A549 (cell line): Measurements from ENCODE around the gene LPAR1. TPM values are rescaled to one million over a fixed set of nuclear protein-coding genes. Genes with fewer than 3 reads are reported as not detected.
A peak's percentile ranks its signal among the peaks of the same experiment; 100 is the strongest.

Source experiments
- ATAC-seq, 2 experiments: fragments of 200-7000 bp in 1 of 2; fragments of >200 bp in 1 of 2; cut with Nextera tagmentation in 1 of 2; cut with Tn5 transposase in 1 of 2; 3 replicates each; pipeline versions ENCODE4 v1.8.0 to v1.9.1; 2018 to 2020; ENCODE audit warnings: mild to moderate bottlenecking in 1 of 2, moderate library complexity in 1 of 2
- CTCF ChIA-PET: fragments of 300-600 bp; sonication (Branson Sonifier 250); formaldehyde crosslinking; extraction: SDS; loops from one replicate; lab custom pipeline; 2021; ENCODE audit warnings: antibody characterized with exemption, inconsistent platforms; lab: Yijun Ruan, JAX
- POLR2A ChIA-PET: fragments of 350-600 bp; formaldehyde crosslinking; extraction: SDS; loops from one replicate; lab custom pipeline; 2021; ENCODE audit warnings: antibody characterized with exemption, inconsistent platforms; lab: Yijun Ruan, JAX
- DNase-seq, 2 experiments: peaks; one replicate each; pipeline versions ENCODE4 v3.0.0 to v3.0.0-alpha.2; 2011 to 2016; ENCODE audit warnings: low read depth in 1 of 2, low spot score in 1 of 2
- FAIRE-seq: peaks from 2 replicates; lab custom pipeline; 2011; peaks lifted over from hg19 to GRCh38; lab: Jason Lieb, UNC
- H3K27ac ChIP-seq, 2 experiments: fragments of >200 bp; sonication (Bioruptor Twin); formaldehyde crosslinking; 3 replicates each; pipeline ENCODE4 v1.5.1; 2016 to 2017
- H3K4me1 ChIP-seq: fragments of >200 bp; sonication (Bioruptor Twin); formaldehyde crosslinking; 3 replicates; pipeline ENCODE4 v1.6.1; 2016
- H3K4me2 ChIP-seq: fragments of >200 bp; sonication (Bioruptor Twin); formaldehyde crosslinking; 3 replicates; pipeline ENCODE4 v1.6.1; 2016
- H3K4me3 ChIP-seq: fragments of >200 bp; sonication (Bioruptor Twin); formaldehyde crosslinking; 3 replicates; pipeline ENCODE4 v1.5.1; 2016
- H3K9me3 ChIP-seq: fragments of >200 bp; sonication (Bioruptor Twin); formaldehyde crosslinking; 3 replicates; pipeline ENCODE4 v1.6.1; 2016
- CBX8 ChIP-seq: fragments of 200-600 bp; sonication (generic); IDR thresholded peaks from 2 replicates; pipeline ENCODE4 v1.6.1; 2016
- EHF ChIP-seq: fragments of 250-450 bp; sonication (Bioruptor Pico); IDR thresholded peaks from 2 replicates; pipeline ENCODE4 v1.5.0; 2020; ENCODE audit warnings: mild to moderate bottlenecking
- EP300 ChIP-seq, 2 experiments: fragments of >200 bp; sonication (Bioruptor Twin); formaldehyde crosslinking; IDR thresholded peaks; 2 replicates in 1 of 2; 3 replicates in 1 of 2; pipeline ENCODE4 v1.6.1; 2016 to 2017
- ESRRA ChIP-seq: fragments of 150-350 bp; IDR thresholded peaks from 2 replicates; pipeline ENCODE4 v1.6.1; 2014; ENCODE audit warnings: mild to moderate bottlenecking, low read length, borderline replicate concordance
- GATA3 ChIP-seq: IDR thresholded peaks from 2 replicates; pipeline ENCODE4 v1.6.1; 2012; ENCODE audit warnings: borderline replicate concordance
- HDAC2 ChIP-seq: fragments of 200-600 bp; sonication (generic); IDR thresholded peaks from 2 replicates; pipeline ENCODE4 v1.6.1; 2016
- HEYL ChIP-seq: fragments of 250-450 bp; sonication (Bioruptor Pico); IDR thresholded peaks from 2 replicates; pipeline ENCODE4 v1.8.0; 2021; ENCODE audit warnings: mild to moderate bottlenecking, moderate library complexity
- HOXB13 ChIP-seq: fragments of 250-450 bp; sonication (Bioruptor Pico); IDR thresholded peaks from 2 replicates; pipeline ENCODE4 v1.5.0; 2020; ENCODE audit warnings: low read depth, mild to moderate bottlenecking, moderate library complexity
- JUN ChIP-seq, 2 experiments: fragments of >200 bp; sonication (Bioruptor Twin); formaldehyde crosslinking; IDR thresholded peaks; 2 replicates in 1 of 2; 3 replicates in 1 of 2; pipeline ENCODE4 v1.6.1; 2016 to 2017
- JUNB ChIP-seq: fragments of >200 bp; sonication (Bioruptor Twin); formaldehyde crosslinking; IDR thresholded peaks from 2 replicates; pipeline ENCODE4 v1.6.1; 2016
- NFE2L2 ChIP-seq: fragments of 150-350 bp; conservative IDR thresholded peaks from 2 replicates; pipeline ENCODE4 v1.6.1; 2014; ENCODE audit warnings: low read length
- NR3C1 ChIP-seq: fragments of >200 bp; sonication (Bioruptor Twin); formaldehyde crosslinking; IDR thresholded peaks from 3 replicates; pipeline ENCODE4 v1.6.1; 2017
- POLR2A ChIP-seq: IDR thresholded peaks from 2 replicates; pipeline ENCODE4 v1.6.1; 2012; ENCODE audit warnings: mild to moderate bottlenecking, low read length
- POLR2AphosphoS2 ChIP-seq: conservative IDR thresholded peaks from 2 replicates; pipeline ENCODE4 v1.6.1; 2012; ENCODE audit warnings: low read length, improper control_type of control experiment, inconsistent platforms
- RAD21 ChIP-seq, 2 experiments: fragments of >200 bp in 1 of 2; sonication (Bioruptor Twin) in 1 of 2; formaldehyde crosslinking in 1 of 2; IDR thresholded peaks in 1 of 2; conservative IDR thresholded peaks in 1 of 2; 2 replicates in 1 of 2; 3 replicates in 1 of 2; pipeline ENCODE4 v1.6.1; 2012 to 2018; ENCODE audit warnings: inconsistent platforms in 1 of 2
- RARB ChIP-seq: fragments of 250-450 bp; sonication (Bioruptor Pico); IDR thresholded peaks from 2 replicates; pipeline ENCODE4 v1.8.0; 2021; ENCODE audit warnings: mild to moderate bottlenecking, moderate library complexity
- SMC3 ChIP-seq: fragments of >200 bp; sonication (Bioruptor Twin); formaldehyde crosslinking; IDR thresholded peaks from 3 replicates; pipeline ENCODE4 v1.6.1; 2018; ENCODE audit warnings: inconsistent platforms
- SREBF2 ChIP-seq: fragments of 450-650 bp; IDR thresholded peaks from 2 replicates; pipeline ENCODE4 v1.6.1; 2014; ENCODE audit warnings: mild to moderate bottlenecking, moderate library complexity
- ZFP36 ChIP-seq: fragments of 450-650 bp; IDR thresholded peaks from 2 replicates; pipeline ENCODE4 v1.6.1; 2014; ENCODE audit warnings: borderline replicate concordance; ENCODE audit not compliant: partially characterized antibody
- ZSCAN20 ChIP-seq: fragments of 250-450 bp; sonication (Bioruptor Pico); IDR thresholded peaks from 2 replicates; pipeline ENCODE4 v1.8.0; 2022; ENCODE audit warnings: mild to moderate bottlenecking, moderate library complexity
- WGBS: methylation state at CpG from one replicate; pipeline ENCODE4 v1.1.6; 2017; ENCODE audit errors: missing lambda C conversion rate; 5-methylcytosine and 5-hydroxymethylcytosine counted together
- polyA plus RNA-seq, 4 experiments: library from polyadenylated mRNA; depleted of rRNA in 3 of 4; stranded (reverse); fragments of >200 nt; fragmentation: RNase III in 1 of 4; extraction: RNeasy Plus Mini Kit Qiagen cat#74134 plus additional on column Dnase treatment in 1 of 4; gene quantifications; 2 replicates in 3 of 4; 3 replicates in 1 of 4; pipeline ENCODE4 v1.2.3, GENCODE V29; 2011 to 2017
- TF ChIP-seq, protein P1 (sequence below): IDR thresholded peaks from 2 replicates; pipeline ENCODE4 v1.6.1; 2012
- TF ChIP-seq, protein P2 (sequence below): IDR thresholded peaks from 2 replicates; pipeline ENCODE4 v1.6.1; 2012
- TF ChIP-seq, protein P3 (sequence below): IDR thresholded peaks from 2 replicates; pipeline ENCODE4 v1.6.1; 2012; ENCODE audit warnings: low read depth, borderline replicate concordance
- TF ChIP-seq, protein P4 (sequence below): fragments of >200 bp; sonication (Bioruptor Twin); formaldehyde crosslinking; IDR thresholded peaks from 3 replicates; pipeline ENCODE4 v1.5.1; 2016
- TF ChIP-seq, protein P5 (sequence below): fragments of 250-450 bp; sonication (Bioruptor Pico); IDR thresholded peaks from 2 replicates; pipeline ENCODE4 v1.5.0; 2021; ENCODE audit warnings: mild to moderate bottlenecking, moderate library complexity, borderline replicate concordance

LPAR1 gene
- polyA plus RNA-seq, 2 of the 4 experiments (the other 2 are of a cell fraction): 15.8 to 33.7 TPM

DNA sequence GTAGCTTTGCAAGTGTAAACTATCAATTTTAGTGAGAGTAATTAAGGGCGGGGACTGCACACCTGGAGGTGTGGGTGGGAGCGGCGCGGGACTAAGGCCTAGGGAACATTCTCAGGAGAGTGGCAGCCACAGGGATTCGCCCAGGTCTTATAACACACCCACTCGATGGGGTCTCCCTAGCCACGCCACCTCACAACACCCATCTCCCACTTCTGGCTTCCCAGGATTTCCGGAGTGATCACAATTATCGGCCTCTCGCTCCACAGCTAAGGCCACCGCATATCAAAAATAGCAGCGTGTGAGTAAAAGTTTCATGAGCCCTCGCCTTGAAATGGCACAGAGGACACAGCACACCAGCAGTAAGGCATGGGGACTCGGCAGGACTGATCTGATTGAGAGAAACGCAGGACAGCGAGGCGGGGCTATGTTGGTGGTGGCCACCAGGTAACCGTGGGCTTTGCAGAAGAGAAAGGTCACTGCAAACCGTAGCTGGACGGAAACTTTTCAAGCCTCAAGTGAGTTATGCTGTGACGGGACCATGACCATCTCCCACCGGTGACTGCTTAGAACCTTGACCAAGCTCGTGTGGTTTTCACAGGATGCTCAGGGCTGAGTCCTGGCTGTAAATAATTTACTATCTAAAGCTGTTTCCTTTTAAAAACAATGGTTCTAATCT lies 1.1 kb upstream of the LPAR1 start:
- peaks cover 32% of the 10 kb centered on the region for H3K4me1 ChIP-seq
- no peak for FAIRE-seq
- no peak for DNase-seq
- 85% methylated on average over 23 of the region's 23 CpGs for WGBS
- ChIA-PET POLR2A (interaction anchor here (0.6 to 1.2 kb wide), 3 partner anchors 332 to 401 kb away, joined by 4 to 6 read pairs (median 6); no protein-coding TSS in a partner anchor), CTCF (interaction anchor here (1.4 to 1.5 kb wide), 2 partner anchors 11 to 15 kb away, joined by 3 to 4 read pairs; no protein-coding TSS in a partner anchor)
- ATAC-seq: peak in 1 of 2 experiments; percentile 11; a peak in 3 of 6 replicates
- H3K4me2 ChIP-seq: peak overlapping the region; percentile 77
- H3K4me3 ChIP-seq: peak overlapping the region; percentile 70
- TF ChIP-seq CBX8: no peak
- TF ChIP-seq ZFP36: no peak
- no peak for TF ChIP-seq HOXB13 (CRISPR knock-in tag)
- TF ChIP-seq ESRRA: no peak
- TF ChIP-seq HDAC2: no peak
- TF ChIP-seq EHF (CRISPR knock-in tag): no peak
- TF ChIP-seq JUNB: no peak
- no peak for TF ChIP-seq EP300 (IDR thresholded peaks at IDR 0.05)
- TF ChIP-seq POLR2AphosphoS2: no peak
- no peak for TF ChIP-seq NR3C1
- TF ChIP-seq NFE2L2: no peak
- TF ChIP-seq, protein P1, sequence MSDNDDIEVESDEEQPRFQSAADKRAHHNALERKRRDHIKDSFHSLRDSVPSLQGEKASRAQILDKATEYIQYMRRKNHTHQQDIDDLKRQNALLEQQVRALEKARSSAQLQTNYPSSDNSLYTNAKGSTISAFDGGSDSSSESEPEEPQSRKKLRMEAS: no peak
- TF ChIP-seq, protein P2, sequence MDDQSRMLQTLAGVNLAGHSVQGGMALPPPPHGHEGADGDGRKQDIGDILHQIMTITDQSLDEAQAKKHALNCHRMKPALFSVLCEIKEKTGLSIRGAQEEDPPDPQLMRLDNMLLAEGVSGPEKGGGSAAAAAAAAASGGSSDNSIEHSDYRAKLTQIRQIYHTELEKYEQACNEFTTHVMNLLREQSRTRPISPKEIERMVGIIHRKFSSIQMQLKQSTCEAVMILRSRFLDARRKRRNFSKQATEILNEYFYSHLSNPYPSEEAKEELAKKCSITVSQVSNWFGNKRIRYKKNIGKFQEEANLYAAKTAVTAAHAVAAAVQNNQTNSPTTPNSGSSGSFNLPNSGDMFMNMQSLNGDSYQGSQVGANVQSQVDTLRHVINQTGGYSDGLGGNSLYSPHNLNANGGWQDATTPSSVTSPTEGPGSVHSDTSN: no peak
- TF ChIP-seq, protein P3, sequence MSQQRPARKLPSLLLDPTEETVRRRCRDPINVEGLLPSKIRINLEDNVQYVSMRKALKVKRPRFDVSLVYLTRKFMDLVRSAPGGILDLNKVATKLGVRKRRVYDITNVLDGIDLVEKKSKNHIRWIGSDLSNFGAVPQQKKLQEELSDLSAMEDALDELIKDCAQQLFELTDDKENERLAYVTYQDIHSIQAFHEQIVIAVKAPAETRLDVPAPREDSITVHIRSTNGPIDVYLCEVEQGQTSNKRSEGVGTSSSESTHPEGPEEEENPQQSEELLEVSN: no peak
- TF ChIP-seq HEYL: no peak
- TF ChIP-seq, protein P4, sequence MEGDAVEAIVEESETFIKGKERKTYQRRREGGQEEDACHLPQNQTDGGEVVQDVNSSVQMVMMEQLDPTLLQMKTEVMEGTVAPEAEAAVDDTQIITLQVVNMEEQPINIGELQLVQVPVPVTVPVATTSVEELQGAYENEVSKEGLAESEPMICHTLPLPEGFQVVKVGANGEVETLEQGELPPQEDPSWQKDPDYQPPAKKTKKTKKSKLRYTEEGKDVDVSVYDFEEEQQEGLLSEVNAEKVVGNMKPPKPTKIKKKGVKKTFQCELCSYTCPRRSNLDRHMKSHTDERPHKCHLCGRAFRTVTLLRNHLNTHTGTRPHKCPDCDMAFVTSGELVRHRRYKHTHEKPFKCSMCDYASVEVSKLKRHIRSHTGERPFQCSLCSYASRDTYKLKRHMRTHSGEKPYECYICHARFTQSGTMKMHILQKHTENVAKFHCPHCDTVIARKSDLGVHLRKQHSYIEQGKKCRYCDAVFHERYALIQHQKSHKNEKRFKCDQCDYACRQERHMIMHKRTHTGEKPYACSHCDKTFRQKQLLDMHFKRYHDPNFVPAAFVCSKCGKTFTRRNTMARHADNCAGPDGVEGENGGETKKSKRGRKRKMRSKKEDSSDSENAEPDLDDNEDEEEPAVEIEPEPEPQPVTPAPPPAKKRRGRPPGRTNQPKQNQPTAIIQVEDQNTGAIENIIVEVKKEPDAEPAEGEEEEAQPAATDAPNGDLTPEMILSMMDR: no peak
- no peak for TF ChIP-seq RARB
- no peak for TF ChIP-seq GATA3
- TF ChIP-seq SREBF2: no peak
- TF ChIP-seq, protein P5, sequence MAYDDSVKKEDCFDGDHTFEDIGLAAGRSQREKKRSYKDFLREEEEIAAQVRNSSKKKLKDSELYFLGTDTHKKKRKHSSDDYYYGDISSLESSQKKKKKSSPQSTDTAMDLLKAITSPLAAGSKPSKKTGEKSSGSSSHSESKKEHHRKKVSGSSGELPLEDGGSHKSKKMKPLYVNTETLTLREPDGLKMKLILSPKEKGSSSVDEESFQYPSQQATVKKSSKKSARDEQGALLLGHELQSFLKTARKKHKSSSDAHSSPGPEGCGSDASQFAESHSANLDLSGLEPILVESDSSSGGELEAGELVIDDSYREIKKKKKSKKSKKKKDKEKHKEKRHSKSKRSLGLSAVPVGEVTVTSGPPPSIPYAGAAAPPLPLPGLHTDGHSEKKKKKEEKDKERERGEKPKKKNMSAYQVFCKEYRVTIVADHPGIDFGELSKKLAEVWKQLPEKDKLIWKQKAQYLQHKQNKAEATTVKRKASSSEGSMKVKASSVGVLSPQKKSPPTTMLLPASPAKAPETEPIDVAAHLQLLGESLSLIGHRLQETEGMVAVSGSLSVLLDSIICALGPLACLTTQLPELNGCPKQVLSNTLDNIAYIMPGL: no peak
- H3K27ac ChIP-seq: peak overlapping the region; percentile 90 to 96
- H3K9me3 ChIP-seq: no peaks in the 10 kb centered on the region

DNA sequence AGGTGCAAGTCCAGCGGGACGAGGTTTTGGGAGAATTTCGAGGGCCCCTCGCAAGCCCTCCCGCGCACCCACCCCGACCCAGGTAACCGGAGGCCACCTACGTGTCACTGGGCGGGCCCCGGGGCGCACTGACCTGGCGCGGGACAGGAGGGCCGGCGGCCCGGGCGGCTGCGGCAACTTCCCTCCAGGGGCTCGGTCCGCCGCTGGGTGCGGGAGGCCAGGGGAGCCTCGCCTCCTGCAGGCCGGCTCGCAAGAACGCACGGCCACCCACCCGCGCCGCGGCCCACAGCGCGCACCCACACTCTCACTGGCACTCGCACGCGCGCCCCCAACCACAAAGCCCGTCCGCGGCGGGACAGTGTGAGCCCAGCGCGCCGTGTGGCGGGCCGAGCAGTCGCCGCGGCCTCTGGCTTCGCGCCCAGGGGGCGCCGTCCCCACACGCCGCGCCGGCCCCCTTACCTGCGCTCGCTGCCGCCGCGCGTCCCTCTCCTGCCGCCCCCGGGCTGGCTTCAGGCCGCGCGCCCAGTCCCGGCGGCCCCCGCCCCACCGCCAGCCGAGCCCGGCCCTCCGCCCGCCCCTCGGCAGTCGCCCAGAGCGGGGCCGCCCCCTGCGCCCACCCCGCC lies 451 bp downstream of the LPAR1 start:
- TF ChIP-seq RAD21 (conservative IDR thresholded peaks at IDR 0.05 in 1 of 2, IDR thresholded peaks at IDR 0.05 in 1 of 2) (peak; percentile 23 to 63; a peak in 4 of 5 replicates), ESRRA (no peak), SMC3 (peak; percentile 50), ZSCAN20 (CRISPR knock-in tag) (no peak), POLR2A (peak; percentile 18; the same call in 1 of the 2 replicates), JUN (IDR thresholded peaks at IDR 0.05) (peak; percentile 14 to 18; a peak in 3 of 5 replicates)
- TF ChIP-seq, protein P4: peak; percentile 50
- TF ChIP-seq, protein P3: no peak
- TF ChIP-seq, protein P1: peak; percentile 22; the same call in 1 of the 2 replicates
- Histone ChIP-seq H3K4me2 (peak overlapping the region; percentile 77), H3K27ac (peak overlapping the region; percentile 90 to 96), H3K4me1 (peaks cover 37% of the 10 kb centered on the region), H3K9me3 (no peaks in the 10 kb centered on the region), H3K4me3 (peak overlapping the region; percentile 70)
- ChIA-PET POLR2A (no interaction called here), CTCF (no interaction called here)
- no peak for FAIRE-seq
- DNase-seq: peak in 1 of 2 experiments; percentile 43
- no CpG with 5 or more reads among the region's 83 CpGs for WGBS
- peak; percentile 70 to 82 for ATAC-seq
